ENCODE results near the gene LRRIQ1. TPM values are rescaled to one million over a fixed set of nuclear protein-coding genes. Genes with fewer than 3 reads are reported as not detected.

The LRRIQ1 gene
- total and polyA plus RNA-seq, 2 of the 8 experiments (the other 6 are each of a cell fraction or from before 2014, with no cell fraction given) = 0.24 to 0.76 TPM

GRCh38 chr12:85183855-85184254, 147.7 kb downstream of the LRRIQ1 start:
- no peak overlapping the region for H2BK20ac ChIP-seq (ENCODE audit: low read length)
- CTCF ChIA-PET (ENCODE audit: partially characterized antibody) = no interaction called here
- FAIRE-seq = no peak
- TF ChIP-seq EP300 (IDR thresholded peaks at IDR 0.05; ENCODE audit: borderline replicate concordance in 1 of 2, low read depth in 2 of 2, low read length in 2 of 2) = no peak
- TF ChIP-seq SP2 (IDR thresholded peaks at IDR 0.05; ENCODE audit: low read length) = no peak
- TF ChIP-seq SUZ12 (IDR thresholded peaks at IDR 0.05; ENCODE audit: low read length) = no peak
- no peak for TF ChIP-seq NANOG (IDR thresholded peaks at IDR 0.05; ENCODE audit: insufficient read depth, low read depth, low read length, poor library complexity, severe bottlenecking)
- no peak for TF ChIP-seq EGR1 (IDR thresholded peaks at IDR 0.05; ENCODE audit: borderline replicate concordance, low read depth, low read length)
- no peak for TF ChIP-seq ZNF274 (IDR thresholded peaks at IDR 0.05; ENCODE audit: borderline replicate concordance, extremely low read depth, low read length)

More at GRCh38 chr12:85183855-85184254, 147.7 kb downstream of the LRRIQ1 start:
- Histone ChIP-seq H3K4me1 (replicated peaks in 1 of 4; ENCODE audit: control insufficient read depth in 3 of 4, insufficient read depth in 4 of 4, low read length in 3 of 4) (no peaks in the 10 kb centered on the region), H2BK120ac (replicated peaks; ENCODE audit: low read depth, low read length) (no peak overlapping the region), H3K4ac (replicated peaks; ENCODE audit: insufficient read length, low read depth, low read length) (no peak overlapping the region), H3K27me3 (replicated peaks in 1 of 4; ENCODE audit: control insufficient read depth in 3 of 4, extremely low read depth in 1 of 4, insufficient read depth in 3 of 4, low read length in 3 of 4) (no peaks in the 10 kb centered on the region), H3K9me3 (ENCODE audit: insufficient read depth in 2 of 2, low read depth in 1 of 2, low read length in 1 of 2) (no peaks in the 10 kb centered on the region), H3K56ac (replicated peaks; ENCODE audit: insufficient read length, low read depth, low read length) (no peak overlapping the region), H2AFZ (ENCODE audit: low read length) (peak overlapping the region; percentile 66; the same call in 1 of the 2 replicates), H3K23ac (ENCODE audit: insufficient read length) (no peak overlapping the region), H4K5ac (ENCODE audit: insufficient read length, low read depth, low read length) (no peak overlapping the region), H3K9ac (replicated peaks in 1 of 4; ENCODE audit: extremely low read depth in 1 of 4, low read depth in 3 of 4, low read length in 3 of 4) (no peak overlapping the region), H2AK5ac (ENCODE audit: low read depth, low read length) (no peak overlapping the region), H4K91ac (replicated peaks; ENCODE audit: insufficient read length, low read length) (no peak overlapping the region), H3K79me2 (ENCODE audit: control insufficient read depth in 1 of 2, insufficient read depth in 2 of 2, low read length in 2 of 2) (no peaks in the 10 kb centered on the region), H2BK15ac (ENCODE audit: low read length) (no peak overlapping the region), H2BK5ac (ENCODE audit: low read depth, low read length) (no peak overlapping the region), H4K8ac (ENCODE audit: extremely low read depth, insufficient read depth, low read length) (no peak overlapping the region), H3K4me2 (ENCODE audit: insufficient read depth in 1 of 2, low read depth in 2 of 2, low read length in 2 of 2) (no peak overlapping the region), H3K14ac (ENCODE audit: insufficient read length) (no peak overlapping the region), H3K27ac (ENCODE audit: low read depth, low read length) (no peak overlapping the region), H2BK12ac (ENCODE audit: low read depth, low read length) (no peak overlapping the region), H3K36me3 (ENCODE audit: control insufficient read depth in 2 of 4, insufficient read depth in 4 of 4, low read length in 3 of 4) (no peaks in the 10 kb centered on the region), H3K23me2 (ENCODE audit: low read depth, low read length) (no peaks in the 10 kb centered on the region), H3K4me3 (ENCODE audit: extremely low read depth in 1 of 4, insufficient read depth in 2 of 4, low read depth in 3 of 4, low read length in 4 of 4) (no peak overlapping the region), H4K20me1 (replicated peaks in 1 of 2; ENCODE audit: control insufficient read depth in 1 of 2, insufficient read depth in 2 of 2, low read length in 2 of 2) (no peaks in the 10 kb centered on the region), H3K18ac (ENCODE audit: extremely low read depth, low read length) (no peak overlapping the region), H3K79me1 (ENCODE audit: low read depth, low read length) (no peaks in the 10 kb centered on the region)
- POLR2A ChIA-PET (ENCODE audit: partially characterized antibody) = no interaction called here
- 93% methylated on average over 2 of the region's 2 CpGs; no CpG with 5 or more reads in 1 of the 2 experiments for WGBS, 2 experiments (ENCODE audit: extremely low coverage in 1 of 2, insufficient coverage in 1 of 2, insufficient read length in 1 of 2, insufficient replicate concordance in 2 of 2, low coverage in 1 of 2, low lambda C conversion rate in 2 of 2, missing lambda C conversion rate in 1 of 2)
- DNase-seq (ENCODE audit: low read depth in 1 of 2, low spot score in 2 of 2) = no peak

Data from H1 (cell line).